Endodermal cell (in vitro differentiated cells): Measurements from ENCODE around the gene LCE6A. TPM values are rescaled to one million over a fixed set of nuclear protein-coding genes. Genes with fewer than 3 reads are reported as not detected.

Experiments
- DNase-seq: peaks from one replicate; pipeline ENCODE4 v3.0.0-alpha.2; 2017
- H3K27ac ChIP-seq: 2 replicates; pipeline ENCODE4 v1.5.1; 2013; ENCODE audit warnings: mild to moderate bottlenecking, low read depth, low read length, moderate library complexity
- H3K27me3 ChIP-seq: 2 replicates; pipeline ENCODE4 v1.6.1; 2013; ENCODE audit warnings: mild to moderate bottlenecking, low read length, moderate library complexity; ENCODE audit not compliant: insufficient read depth, control insufficient read depth, poor library complexity, severe bottlenecking
- H3K36me3 ChIP-seq: 2 replicates; pipeline ENCODE4 v1.7.0; 2013; ENCODE audit warnings: mild to moderate bottlenecking, low read length, moderate library complexity; ENCODE audit not compliant: control insufficient read depth, insufficient read depth
- H3K4me1 ChIP-seq: one replicate; pipeline ENCODE4 v1.7.0; 2013; ENCODE audit warnings: low read length; ENCODE audit not compliant: control insufficient read depth, insufficient read depth
- H3K4me3 ChIP-seq: 2 replicates; pipeline ENCODE4 v1.5.1; 2013; ENCODE audit warnings: mild to moderate bottlenecking, low read length, moderate library complexity
- H3K9ac ChIP-seq: 2 replicates; pipeline ENCODE4 v1.6.1; 2013; ENCODE audit warnings: mild to moderate bottlenecking, low read length, moderate library complexity; ENCODE audit not compliant: poor library complexity, severe bottlenecking; ENCODE audit errors: extremely low read depth
- H3K9me3 ChIP-seq: 2 replicates; pipeline ENCODE4 v1.6.1; 2013; ENCODE audit warnings: mild to moderate bottlenecking, low read length, moderate library complexity; ENCODE audit not compliant: control insufficient read depth
- H3K27ac Mint-ChIP-seq: 2 replicates; pipeline ENCODE4 v1.8.0; 2020; ENCODE audit warnings: mixed read lengths
- H3K27me3 Mint-ChIP-seq: 2 replicates; pipeline ENCODE4 v1.8.0; 2021; ENCODE audit warnings: mild to moderate bottlenecking, mixed read lengths; ENCODE audit not compliant: insufficient read depth
- H3K36me3 Mint-ChIP-seq: 2 replicates; pipeline ENCODE4 v1.8.0; 2020; ENCODE audit warnings: low read depth, mixed read lengths
- H3K4me1 Mint-ChIP-seq: 2 replicates; pipeline ENCODE4 v1.8.0; 2020; ENCODE audit warnings: mixed read lengths
- H3K4me3 Mint-ChIP-seq: 2 replicates; pipeline ENCODE4 v1.8.0; 2020; ENCODE audit warnings: mild to moderate bottlenecking, moderate library complexity, mixed read lengths
- H3K9me3 Mint-ChIP-seq: 2 replicates; pipeline ENCODE4 v1.8.0; 2020; ENCODE audit warnings: mild to moderate bottlenecking, mixed read lengths
- WGBS, 2 experiments: methylation state at CpG; one replicate each; pipeline versions ENCODE4 v1.1.5 to v1.1.7; 2013; ENCODE audit warnings: missing lambda C conversion rate in 2 of 2, mixed read lengths in 1 of 2; ENCODE audit not compliant: insufficient coverage in 1 of 2, insufficient read length in 1 of 2; 5-methylcytosine and 5-hydroxymethylcytosine counted together
- total RNA-seq, 2 donors: library from RNA; stranded (reverse); fragmentation: NEBNext Ultra II Directional in 1 of 2; extraction: Animal tissue kit (Norgen Biotek cat#: 25700) in 1 of 2; gene quantifications; 2 replicates in 1 of 2; 3 replicates in 1 of 2; pipeline ENCODE4 v1.2.1, GENCODE V29; 2021
- TF ChIP-seq, protein P1 (sequence below): fragments of 200-600 bp; sonication (generic); conservative IDR thresholded peaks from 2 replicates; pipeline ENCODE4 v1.5.0; 2021; ENCODE audit warnings: antibody characterized with exemption, mild to moderate bottlenecking

Gene LCE6A
- total RNA-seq, 2 donors from 2014 or later = not detected

GRCh38 chr1:152855661-152856060 is 13.0 kb downstream of the LCE6A start:
- Mint-ChIP-seq H3K4me1 (no peaks in the 10 kb centered on the region), H3K36me3 (no peaks in the 10 kb centered on the region), H3K27ac (no peak overlapping the region), H3K27me3 (no peaks in the 10 kb centered on the region), H3K9me3 (peaks cover 90% of the 10 kb centered on the region), H3K4me3 (no peak overlapping the region)
- no peak overlapping the region for H3K9ac ChIP-seq
- no peak for DNase-seq
- H3K4me3 ChIP-seq = no peak overlapping the region
- peaks cover 66% of the 10 kb centered on the region for H3K9me3 ChIP-seq
- no peaks in the 10 kb centered on the region for H3K27me3 ChIP-seq
- 13 to 18% methylated on average over 2 of the region's 2 CpGs for whole genome bisulfite sequencing, 2 experiments
- TF ChIP-seq, protein P1, sequence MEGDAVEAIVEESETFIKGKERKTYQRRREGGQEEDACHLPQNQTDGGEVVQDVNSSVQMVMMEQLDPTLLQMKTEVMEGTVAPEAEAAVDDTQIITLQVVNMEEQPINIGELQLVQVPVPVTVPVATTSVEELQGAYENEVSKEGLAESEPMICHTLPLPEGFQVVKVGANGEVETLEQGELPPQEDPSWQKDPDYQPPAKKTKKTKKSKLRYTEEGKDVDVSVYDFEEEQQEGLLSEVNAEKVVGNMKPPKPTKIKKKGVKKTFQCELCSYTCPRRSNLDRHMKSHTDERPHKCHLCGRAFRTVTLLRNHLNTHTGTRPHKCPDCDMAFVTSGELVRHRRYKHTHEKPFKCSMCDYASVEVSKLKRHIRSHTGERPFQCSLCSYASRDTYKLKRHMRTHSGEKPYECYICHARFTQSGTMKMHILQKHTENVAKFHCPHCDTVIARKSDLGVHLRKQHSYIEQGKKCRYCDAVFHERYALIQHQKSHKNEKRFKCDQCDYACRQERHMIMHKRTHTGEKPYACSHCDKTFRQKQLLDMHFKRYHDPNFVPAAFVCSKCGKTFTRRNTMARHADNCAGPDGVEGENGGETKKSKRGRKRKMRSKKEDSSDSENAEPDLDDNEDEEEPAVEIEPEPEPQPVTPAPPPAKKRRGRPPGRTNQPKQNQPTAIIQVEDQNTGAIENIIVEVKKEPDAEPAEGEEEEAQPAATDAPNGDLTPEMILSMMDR = no peak
- no peaks in the 10 kb centered on the region for H3K36me3 ChIP-seq
- H3K4me1 ChIP-seq = no peaks in the 10 kb centered on the region
- no peak overlapping the region for H3K27ac ChIP-seq

GRCh38 chr1:152858062-152858461 is 15.4 kb downstream of the LCE6A start:
- H3K27me3 Mint-ChIP-seq = no peaks in the 10 kb centered on the region
- Histone ChIP-seq H3K4me1 (no peaks in the 10 kb centered on the region), H3K4me3 (no peak overlapping the region), H3K9ac (no peak overlapping the region), H3K9me3 (peaks cover 73% of the 10 kb centered on the region), H3K27me3 (no peaks in the 10 kb centered on the region), H3K27ac (no peak overlapping the region), H3K36me3 (no peaks in the 10 kb centered on the region)
- no peak for DNase-seq
- H3K27ac Mint-ChIP-seq = no peak overlapping the region
- H3K9me3 Mint-ChIP-seq = peaks cover 91% of the 10 kb centered on the region
- TF ChIP-seq, protein P1 = no peak
- no peaks in the 10 kb centered on the region for H3K4me1 Mint-ChIP-seq
- H3K36me3 Mint-ChIP-seq = no peaks in the 10 kb centered on the region
- 61% methylated on average over 1 of the region's 1 CpG; no CpG with 5 or more reads in 1 of the 2 experiments for WGBS, 2 experiments
- no peak overlapping the region for H3K4me3 Mint-ChIP-seq

- Histone ChIP-seq H3K9ac (no peak within 1 kb of the TSS), H3K36me3 (no peaks in the 10 kb centered on the region), H3K4me1 (no peaks in the 10 kb centered on the region), H3K27ac (no peak within 1 kb of the TSS), H3K9me3 (peaks cover 75% of the 10 kb centered on the region), H3K4me3 (no peak within 1 kb of the TSS), H3K27me3 (no peaks in the 10 kb centered on the region)
- no peaks in the 10 kb centered on the region for H3K36me3 Mint-ChIP-seq
- TF ChIP-seq, protein P1 = no peak
- no peaks in the 10 kb centered on the region for H3K27me3 Mint-ChIP-seq
- no peaks in the 10 kb centered on the region for H3K4me1 Mint-ChIP-seq
- H3K9me3 Mint-ChIP-seq = peaks cover 83% of the 10 kb centered on the region
- no peak for DNase-seq
- no peak within 1 kb of the TSS for H3K4me3 Mint-ChIP-seq
- 59 to 63% methylated on average over 3 of the region's 3 CpGs for WGBS, 2 experiments
- H3K27ac Mint-ChIP-seq = no peak within 1 kb of the TSS
Observed at GRCh38 chr1:152859696-152860095, 17.0 kb downstream of the LCE6A start, which contains the start of gene LCE7A. LCE7A (plus strand) TSS chr1:152859996; CDS start chr1:152860698, 702 bp downstream.
